Smooth muscle cell (in vitro differentiated cells): Measurements from ENCODE around the gene WAPL. TPM values are rescaled to one million over a fixed set of nuclear protein-coding genes. Genes with fewer than 3 reads are reported as not detected.

Experiments
- DNase-seq: peaks from one replicate; lab custom pipeline; 2025; ENCODE audit not compliant: unreplicated experiment; lab: John Stamatoyannopoulos, UW
- H2AFZ ChIP-seq: fragments of 200-600 bp; sonication (generic); 2 replicates; pipeline ENCODE4 v1.6.0; 2016; ENCODE audit warnings: antibody characterized with exemption, low read depth, mild to moderate bottlenecking
- H3F3A ChIP-seq: fragments of 200-600 bp; sonication (generic); 2 replicates; pipeline ENCODE4 v1.6.0; 2017; ENCODE audit warnings: antibody characterized with exemption, low read depth
- H3K27ac ChIP-seq: fragments of 200-600 bp; sonication (generic); 2 replicates; pipeline ENCODE4 v1.5.1; 2016; ENCODE audit warnings: low read depth, mild to moderate bottlenecking
- H3K27me3 ChIP-seq: fragments of 200-600 bp; sonication (generic); 2 replicates; pipeline ENCODE4 v1.6.1; 2016; ENCODE audit warnings: low read depth, mild to moderate bottlenecking
- H3K36me3 ChIP-seq: fragments of 200-600 bp; sonication (generic); 2 replicates; pipeline ENCODE4 v1.5.1; 2016; ENCODE audit warnings: low read depth
- H3K4me1 ChIP-seq: fragments of 200-600 bp; sonication (generic); 2 replicates; pipeline ENCODE4 v1.5.1; 2016; ENCODE audit warnings: low read depth
- H3K4me2 ChIP-seq: fragments of 200-600 bp; sonication (generic); 2 replicates; pipeline ENCODE4 v1.6.0; 2016; ENCODE audit warnings: mild to moderate bottlenecking
- H3K4me3 ChIP-seq: fragments of 200-600 bp; sonication (generic); 2 replicates; pipeline ENCODE4 v1.5.1; 2016; ENCODE audit warnings: mild to moderate bottlenecking
- H3K79me2 ChIP-seq: fragments of 200-600 bp; sonication (generic); 2 replicates; pipeline ENCODE4 v1.6.0; 2016; ENCODE audit warnings: low read depth, mild to moderate bottlenecking
- H3K9ac ChIP-seq: fragments of 200-600 bp; sonication (generic); 2 replicates; pipeline ENCODE4 v1.6.0; 2016; ENCODE audit warnings: low read depth
- H3K9me3 ChIP-seq: fragments of 200-600 bp; sonication (generic); replicated peaks from 2 replicates; pipeline ENCODE4 v1.5.1; 2016; ENCODE audit warnings: low read depth
- H4K20me1 ChIP-seq: fragments of 200-600 bp; sonication (generic); 2 replicates; pipeline ENCODE4 v1.6.0; 2016; ENCODE audit warnings: low read depth
- CTCF ChIP-seq: fragments of 200-600 bp; sonication (generic); IDR thresholded peaks from 2 replicates; pipeline ENCODE4 v1.5.1; 2017; ENCODE audit warnings: borderline replicate concordance, mild to moderate bottlenecking, antibody characterized with exemption; ENCODE audit not compliant: insufficient read depth, poor library complexity, severe bottlenecking
- WGBS: methylation state at CpG from one replicate; pipeline ENCODE4 v1.1.7; 2016; ENCODE audit warnings: low lambda C conversion rate; 5-methylcytosine and 5-hydroxymethylcytosine counted together
- polyA plus RNA-seq: library from polyadenylated mRNA; unstranded; fragments of >200 nt; fragmentation: Nextera tagmentation; extraction: Ambion mirVana; gene quantifications from 2 replicates; pipeline ENCODE4 v1.2.1, GENCODE V29; 2016
- total RNA-seq: library from RNA; depleted of rRNA; stranded (reverse); fragments of >200 nt; gene quantifications from 2 replicates; pipeline ENCODE4 v1.2.3, GENCODE V29; 2014

The WAPL gene
- total and polyA plus RNA-seq, 2 experiments from 2014 or later, result 14.0 to 30.5 TPM

- Histone ChIP-seq H3K27me3 (peaks cover 8% of the 10 kb centered on the region), H3K27ac (no peak overlapping the region), H3K9me3 (no peaks in the 10 kb centered on the region), H3K4me2 (peak overlapping the region; percentile 81), H3K4me3 (peak overlapping the region; percentile 57), H3K9ac (no peak overlapping the region), H3F3A (peaks cover 4% of the 10 kb centered on the region), H3K36me3 (no peaks in the 10 kb centered on the region), H4K20me1 (no peaks in the 10 kb centered on the region), H3K4me1 (peaks cover 12% of the 10 kb centered on the region), H2AFZ (peak overlapping the region; percentile 74), H3K79me2 (no peaks in the 10 kb centered on the region)
- no peak for DNase-seq
- TF ChIP-seq CTCF, result no peak
- 11% methylated on average over 25 of the region's 27 CpGs for WGBS
Measured at GRCh38 chr10:86401588-86402282, 119.9 kb downstream of the WAPL start.

GRCh38 chr10:86400705-86401587 is 120.6 kb downstream of the WAPL start:
- Histone ChIP-seq H3K9ac (peak overlapping the region; percentile 46), H2AFZ (peak overlapping the region; percentile 74), H3K36me3 (no peaks in the 10 kb centered on the region), H3K4me2 (peak overlapping the region; percentile 81), H4K20me1 (no peaks in the 10 kb centered on the region), H3F3A (peaks cover 4% of the 10 kb centered on the region), H3K27me3 (peaks cover 15% of the 10 kb centered on the region), H3K4me1 (peaks cover 12% of the 10 kb centered on the region), H3K4me3 (peak overlapping the region; percentile 57), H3K79me2 (no peaks in the 10 kb centered on the region), H3K27ac (peak overlapping the region; percentile 72), H3K9me3 (no peaks in the 10 kb centered on the region)
- TF ChIP-seq CTCF, result peak; percentile 8
- DNase-seq, result no peak
- WGBS, result under 1% methylated on average over 43 of the region's 76 CpGs

- Histone ChIP-seq H3K27ac (peak overlapping the region; percentile 72), H3K4me2 (peak overlapping the region; percentile 81), H4K20me1 (no peaks in the 10 kb centered on the region), H3K27me3 (peaks cover 17% of the 10 kb centered on the region), H3K36me3 (no peaks in the 10 kb centered on the region), H3K9me3 (no peaks in the 10 kb centered on the region), H3K79me2 (no peaks in the 10 kb centered on the region), H3K4me3 (peak overlapping the region; percentile 57), H2AFZ (peak overlapping the region; percentile 74), H3K4me1 (peaks cover 12% of the 10 kb centered on the region), H3K9ac (peak overlapping the region; percentile 46), H3F3A (peaks cover 4% of the 10 kb centered on the region)
- peak; percentile 84 for DNase-seq
- peak; percentile 79 for TF ChIP-seq CTCF
- 1% methylated on average over 61 of the region's 90 CpGs for WGBS
Measured at GRCh38 chr10:86399879-86400704, 121.5 kb downstream of the WAPL start.
